Activated CD4-positive, alpha-beta memory T cell treated with anti-CD3 and anti-CD28 coated beads for 36 hours (primary cell): Measurements from ENCODE around the gene POU6F2. TPM values are rescaled to one million over a fixed set of nuclear protein-coding genes. Genes with fewer than 3 reads are reported as not detected.

Experiments
- CTCF ChIA-PET: fragments of 350-600 bp; sonication (Branson Sonifier 250); formaldehyde crosslinking; loops from one replicate; lab custom pipeline; 2021; ENCODE audit warnings: antibody characterized with exemption, inconsistent platforms; lab: Charles Lee
- POLR2A ChIA-PET: fragments of 350-600 bp; sonication (Branson Sonifier 250); formaldehyde crosslinking; loops from one replicate; lab custom pipeline; 2021; ENCODE audit warnings: antibody characterized with exemption; lab: Charles Lee
- DNase-seq: peaks from one replicate; pipeline ENCODE4 v3.0.0-alpha.2; 2020
- H3K27ac Mint-ChIP-seq: one replicate; pipeline ENCODE4 v1.8.0; 2021; ENCODE audit warnings: mixed read lengths
- H3K27me3 Mint-ChIP-seq: one replicate; pipeline ENCODE4 v1.8.0; 2021; ENCODE audit warnings: mixed read lengths
- H3K36me3 Mint-ChIP-seq: one replicate; pipeline ENCODE4 v1.8.0; 2021; ENCODE audit warnings: mixed read lengths
- H3K4me1 Mint-ChIP-seq: one replicate; pipeline ENCODE4 v1.8.0; 2021; ENCODE audit warnings: low read depth, mixed read lengths
- H3K4me3 Mint-ChIP-seq: one replicate; pipeline ENCODE4 v1.8.0; 2021; ENCODE audit warnings: mild to moderate bottlenecking, mixed read lengths
- H3K9me3 Mint-ChIP-seq: one replicate; pipeline ENCODE4 v1.8.0; 2021; ENCODE audit warnings: mixed read lengths
- intact Hi-C: fragments of 100-400 bp; cut with micrococcal nuclease; formaldehyde crosslinking; loops from one replicate; pipeline ENCODE4 v1.15.1; 2023
- total RNA-seq, 2 experiments: library from RNA; stranded (reverse); gene quantifications; one replicate each; pipeline ENCODE4 v1.2.3, GENCODE V29; 2021

POU6F2 gene
- total RNA-seq, 2 experiments from 2014 or later: not detected

GRCh38 chr7:39338716-39339115 is 361.0 kb downstream of the POU6F2 start:
- intact Hi-C loops: no loop called here
- no peaks in the 10 kb centered on the region for H3K36me3 Mint-ChIP-seq
- no peaks in the 10 kb centered on the region for H3K9me3 Mint-ChIP-seq
- no peak overlapping the region for H3K4me3 Mint-ChIP-seq
- no peak overlapping the region for H3K27ac Mint-ChIP-seq
- no peaks in the 10 kb centered on the region for H3K27me3 Mint-ChIP-seq
- DNase-seq: no peak
- no peaks in the 10 kb centered on the region for H3K4me1 Mint-ChIP-seq
- CTCF ChIA-PET: no interaction called here
- POLR2A ChIA-PET: no interaction called here

GRCh38 chr7:39339591-39339990 is 361.9 kb downstream of the POU6F2 start:
- Mint-ChIP-seq H3K36me3 (no peaks in the 10 kb centered on the region), H3K4me1 (no peaks in the 10 kb centered on the region), H3K9me3 (no peaks in the 10 kb centered on the region), H3K27ac (no peak overlapping the region), H3K27me3 (no peaks in the 10 kb centered on the region), H3K4me3 (no peak overlapping the region)
- DNase-seq: no peak
- intact Hi-C loops: no loop called here
- CTCF ChIA-PET: no interaction called here
- POLR2A ChIA-PET: no interaction called here

- Mint-ChIP-seq H3K36me3 (no peaks in the 10 kb centered on the region), H3K9me3 (no peaks in the 10 kb centered on the region), H3K27ac (no peak overlapping the region), H3K4me3 (no peak overlapping the region), H3K27me3 (no peaks in the 10 kb centered on the region), H3K4me1 (no peaks in the 10 kb centered on the region)
- ChIA-PET CTCF (no interaction called here), POLR2A (no interaction called here)
- intact Hi-C loops: no loop called here
- no peak for DNase-seq
Observed at GRCh38 chr7:39341083-39341482, 363.4 kb downstream of the POU6F2 start.

GRCh38 chr7:39342763-39343162 is 365.1 kb downstream of the POU6F2 start:
- ChIA-PET CTCF (no interaction called here), POLR2A (no interaction called here)
- no peaks in the 10 kb centered on the region for H3K9me3 Mint-ChIP-seq
- H3K27me3 Mint-ChIP-seq: no peaks in the 10 kb centered on the region
- H3K4me3 Mint-ChIP-seq: no peak overlapping the region
- no peak overlapping the region for H3K27ac Mint-ChIP-seq
- DNase-seq: no peak
- H3K36me3 Mint-ChIP-seq: no peaks in the 10 kb centered on the region
- no peaks in the 10 kb centered on the region for H3K4me1 Mint-ChIP-seq
- intact Hi-C loops: no loop called here

GRCh38 chr7:39349452-39350123 is 371.9 kb downstream of the POU6F2 start:
- H3K4me3 Mint-ChIP-seq: no peak overlapping the region
- CTCF ChIA-PET: no interaction called here
- no peak for DNase-seq

GRCh38 chr7:39353615-39354376 is 376.1 kb downstream of the POU6F2 start:
- ChIA-PET CTCF (no interaction called here), POLR2A (no interaction called here)
- H3K27ac Mint-ChIP-seq: no peak overlapping the region
- peaks cover 9% of the 10 kb centered on the region for H3K4me1 Mint-ChIP-seq
- intact Hi-C loops: no loop called here
- H3K27me3 Mint-ChIP-seq: peaks cover 3% of the 10 kb centered on the region
- no peak overlapping the region for H3K4me3 Mint-ChIP-seq
- no peaks in the 10 kb centered on the region for H3K36me3 Mint-ChIP-seq
- DNase-seq: no peak
- no peaks in the 10 kb centered on the region for H3K9me3 Mint-ChIP-seq

More at GRCh38 chr7:39349452-39350123, 371.9 kb downstream of the POU6F2 start:
- no peaks in the 10 kb centered on the region for H3K36me3 Mint-ChIP-seq
- POLR2A ChIA-PET: no interaction called here
- H3K27ac Mint-ChIP-seq: no peak overlapping the region
- no peaks in the 10 kb centered on the region for H3K4me1 Mint-ChIP-seq
- H3K27me3 Mint-ChIP-seq: peaks cover 3% of the 10 kb centered on the region
- no peaks in the 10 kb centered on the region for H3K9me3 Mint-ChIP-seq
- intact Hi-C loops: no loop called here

GRCh38 chr7:39355664-39356063 is 378.0 kb downstream of the POU6F2 start:
- Mint-ChIP-seq H3K27ac (no peak overlapping the region), H3K36me3 (no peaks in the 10 kb centered on the region), H3K4me1 (peaks cover 9% of the 10 kb centered on the region), H3K4me3 (no peak overlapping the region), H3K27me3 (no peaks in the 10 kb centered on the region), H3K9me3 (no peaks in the 10 kb centered on the region)
- no peak for DNase-seq
- POLR2A ChIA-PET: no interaction called here
- CTCF ChIA-PET: no interaction called here
- intact Hi-C loops: no loop called here

- no peak for DNase-seq
- intact Hi-C loops: no loop called here
- H3K4me3 Mint-ChIP-seq: no peak overlapping the region
- H3K4me1 Mint-ChIP-seq: peaks cover 9% of the 10 kb centered on the region
- H3K27ac Mint-ChIP-seq: no peak overlapping the region
- POLR2A ChIA-PET: no interaction called here
- CTCF ChIA-PET: no interaction called here
- no peaks in the 10 kb centered on the region for H3K27me3 Mint-ChIP-seq
- no peaks in the 10 kb centered on the region for H3K36me3 Mint-ChIP-seq
- no peaks in the 10 kb centered on the region for H3K9me3 Mint-ChIP-seq
Observed at GRCh38 chr7:39356172-39356925, 378.6 kb downstream of the POU6F2 start.

- DNase-seq: peak; percentile 10
- no peaks in the 10 kb centered on the region for H3K36me3 Mint-ChIP-seq
- ChIA-PET CTCF (interaction anchor here (1.0 kb wide), 1 partner anchor 16 kb away, joined by 3 read pairs; no protein-coding TSS in a partner anchor), POLR2A (no interaction called here)
- H3K4me3 Mint-ChIP-seq: no peak overlapping the region
- no peaks in the 10 kb centered on the region for H3K9me3 Mint-ChIP-seq
- intact Hi-C loops: no loop called here
- no peaks in the 10 kb centered on the region for H3K27me3 Mint-ChIP-seq
- peaks cover 9% of the 10 kb centered on the region for H3K4me1 Mint-ChIP-seq
- no peak overlapping the region for H3K27ac Mint-ChIP-seq
Observed at GRCh38 chr7:39357648-39358047, 379.9 kb downstream of the POU6F2 start.

GRCh38 chr7:39360038-39360437 is 382.3 kb downstream of the POU6F2 start:
- H3K4me3 Mint-ChIP-seq: no peak overlapping the region
- H3K27ac Mint-ChIP-seq: no peak overlapping the region
- H3K36me3 Mint-ChIP-seq: no peaks in the 10 kb centered on the region
- CTCF ChIA-PET: no interaction called here
- no peaks in the 10 kb centered on the region for H3K9me3 Mint-ChIP-seq
- intact Hi-C loops: no loop called here
- H3K27me3 Mint-ChIP-seq: peaks cover 2% of the 10 kb centered on the region
- POLR2A ChIA-PET: no interaction called here
- H3K4me1 Mint-ChIP-seq: peaks cover 9% of the 10 kb centered on the region
- no peak for DNase-seq

- no peak for DNase-seq
- H3K4me3 Mint-ChIP-seq: no peak overlapping the region
- no peak overlapping the region for H3K27ac Mint-ChIP-seq
- ChIA-PET CTCF (no interaction called here), POLR2A (no interaction called here)
- peaks cover 4% of the 10 kb centered on the region for H3K4me1 Mint-ChIP-seq
- no peaks in the 10 kb centered on the region for H3K36me3 Mint-ChIP-seq
- peaks cover 2% of the 10 kb centered on the region for H3K27me3 Mint-ChIP-seq
- intact Hi-C loops: no loop called here
- no peaks in the 10 kb centered on the region for H3K9me3 Mint-ChIP-seq
Observed at GRCh38 chr7:39360766-39361165, 383.1 kb downstream of the POU6F2 start.

- intact Hi-C loops: no loop called here
- POLR2A ChIA-PET: no interaction called here
- Mint-ChIP-seq H3K36me3 (no peaks in the 10 kb centered on the region), H3K4me3 (no peak overlapping the region), H3K4me1 (peaks cover 5% of the 10 kb centered on the region), H3K9me3 (no peaks in the 10 kb centered on the region), H3K27ac (no peak overlapping the region), H3K27me3 (peaks cover 2% of the 10 kb centered on the region)
- DNase-seq: no peak
- CTCF ChIA-PET: no interaction called here
Observed at GRCh38 chr7:39365751-39366295, 388.1 kb downstream of the POU6F2 start.
